ENCODE measurements around the gene SOAT2. TPM values are rescaled to one million over a fixed set of nuclear protein-coding genes. Genes with fewer than 3 reads are reported as not detected.

Gene SOAT2
- total and polyA plus RNA-seq, 2 of the 4 experiments (the other 2 are of a cell fraction) = 0.18 to 0.39 TPM

- peak overlapping the region; percentile 12; the same call in 1 of the 2 replicates for H3K4ac ChIP-seq (ENCODE audit: low read depth, low read length)
- no peak overlapping the region; the same call in 1 of the 2 replicates for H2AK5ac ChIP-seq (ENCODE audit: low read depth, low read length)
- H3K14ac ChIP-seq (replicated peaks; ENCODE audit: low read depth, low read length) = no peak overlapping the region
- no peak for DNase-seq
- H3K23ac ChIP-seq (ENCODE audit: low read depth, low read length) = no peak overlapping the region
- peaks cover 31% of the 10 kb centered on the region for H3K4me1 ChIP-seq (ENCODE audit: control insufficient read depth, insufficient read depth, low read length)
- H2BK120ac ChIP-seq (ENCODE audit: low read depth, low read length) = no peak overlapping the region
- no peak overlapping the region for H4K8ac ChIP-seq (ENCODE audit: low read depth in 2 of 2, low read length in 2 of 2)
- TF ChIP-seq RCOR1 (IDR thresholded peaks at IDR 0.05; ENCODE audit: insufficient replicate concordance, low read length) = no peak
- TF ChIP-seq MAZ (IDR thresholded peaks at IDR 0.05; ENCODE audit: borderline replicate concordance, low read depth, low read length) = no peak
- no peak for TF ChIP-seq CTCF (conservative IDR thresholded peaks at IDR 0.05; ENCODE audit: low read depth, low read length)
- no peak for TF ChIP-seq BHLHE40 (IDR thresholded peaks at IDR 0.05; ENCODE audit: low read depth, low read length)
- no peak for TF ChIP-seq RFX5 (IDR thresholded peaks at IDR 0.05; ENCODE audit: low read depth, low read length)
- TF ChIP-seq FOS (IDR thresholded peaks at IDR 0.05; ENCODE audit: low read depth, low read length) = no peak
- TF ChIP-seq CHD1 (IDR thresholded peaks at IDR 0.05; ENCODE audit: low read depth, low read length) = no peak
- no peak for TF ChIP-seq SMC3 (IDR thresholded peaks at IDR 0.05; ENCODE audit: low read depth, low read length)
- no peak for TF ChIP-seq USF2 (IDR thresholded peaks at IDR 0.05; ENCODE audit: low read depth, low read length)
- no peak for TF ChIP-seq NFE2L2 (IDR thresholded peaks at IDR 0.05; ENCODE audit: low read depth, low read length)
- TF ChIP-seq CEBPB (IDR thresholded peaks at IDR 0.05; ENCODE audit: low read depth, low read length) = no peak
- no peak for TF ChIP-seq POLR2A (IDR thresholded peaks at IDR 0.05; ENCODE audit: low read depth, low read length)
- TF ChIP-seq RAD21 (IDR thresholded peaks at IDR 0.05; ENCODE audit: low read length) = no peak
- no peak for TF ChIP-seq ELK1 (IDR thresholded peaks at IDR 0.05; ENCODE audit: borderline replicate concordance, low read depth, low read length)
- no peak for TF ChIP-seq MXI1 (IDR thresholded peaks at IDR 0.05; ENCODE audit: borderline replicate concordance, low read depth, low read length)
- no peak overlapping the region for H3K27ac ChIP-seq (ENCODE audit: insufficient read depth, low read length)
- CTCF ChIA-PET = no interaction called here
- no peak overlapping the region for H3K4me3 ChIP-seq (ENCODE audit: insufficient read depth, low read depth, low read length)
- peaks cover 15% of the 10 kb centered on the region for H3K9me1 ChIP-seq (ENCODE audit: insufficient read depth, low read length)
- dilution Hi-C loops (cut with HindIII; ENCODE audit: low sequenced_read_pairs, unreplicated experiment) (no loop called here), in situ Hi-C loops (cut with MboI; ENCODE audit: low sequenced_read_pairs) (loop anchor here (5.0 kb wide), 1 partner anchor 118 kb away; no protein-coding TSS in a partner anchor), intact Hi-C loops (cut with micrococcal nuclease) (no loop called here)
- WGBS, 2 experiments (ENCODE audit: extremely low coverage in 2 of 2, insufficient read length in 1 of 2) = 89% methylated on average over 3 of the region's 15 CpGs; no CpG with 5 or more reads in 1 of the 2 experiments
- no peak overlapping the region for H3K4me2 ChIP-seq (ENCODE audit: low read depth, low read length)
- no peak overlapping the region for H4K91ac ChIP-seq (ENCODE audit: insufficient read depth, low read depth, low read length)
- H3K79me1 ChIP-seq (ENCODE audit: low read depth in 1 of 2, low read length in 2 of 2) = peaks cover 16 to 64% of the 10 kb centered on the region in 2 experiments; a peak in 3 of 4 replicates
- peaks cover 28% of the 10 kb centered on the region for H3K36me3 ChIP-seq (ENCODE audit: control insufficient read depth, insufficient read depth, low read length)
- H2BK5ac ChIP-seq (ENCODE audit: low read depth, low read length, poor library complexity, severe bottlenecking) = no peak overlapping the region
- BruUV-seq (replicated peaks) = no TSS peak
- H3K9ac ChIP-seq (ENCODE audit: low read depth, low read length) = no peak overlapping the region
- no peak overlapping the region for H4K5ac ChIP-seq (ENCODE audit: low read depth, low read length)
- H3K56ac ChIP-seq (ENCODE audit: extremely low read depth, insufficient read depth, low read length) = no peak overlapping the region
- ATAC-seq (ENCODE audit: low read depth) = no peak
- H3K27me3 ChIP-seq (ENCODE audit: control insufficient read depth, insufficient read depth, low read length) = no peaks in the 10 kb centered on the region
- H3K9me3 ChIP-seq (ENCODE audit: control insufficient read depth, insufficient read depth, low read length) = no peaks in the 10 kb centered on the region
- no peak overlapping the region for H2BK20ac ChIP-seq (ENCODE audit: low read depth, low read length)
- no peak overlapping the region for H2AFZ ChIP-seq (replicated peaks; ENCODE audit: low read length, poor library complexity)
- H4K20me1 ChIP-seq (ENCODE audit: insufficient read depth, low read length) = peaks cover 5% of the 10 kb centered on the region
- H3K18ac ChIP-seq (ENCODE audit: low read depth, low read length) = no peak overlapping the region
- POLR2A ChIA-PET (ENCODE audit: unreplicated experiment) = no interaction called here
- no peak overlapping the region for H2BK15ac ChIP-seq (ENCODE audit: low read depth, low read length)
- H2AK9ac ChIP-seq (replicated peaks; ENCODE audit: low read depth, low read length, poor library complexity) = peak overlapping the region; percentile 32
These were observed 34.3 kb upstream of the SOAT2 start for GRCh38 chr12:53068811-53069585.
